ENCODE data around the gene IWS1. TPM values are rescaled to one million over a fixed set of nuclear protein-coding genes. Genes with fewer than 3 reads are reported as not detected.
A peak's percentile ranks its signal among the peaks of the same experiment; 100 is the strongest.

Gene IWS1
- total RNA-seq, 1 donor from 2014 or later = 39.3 TPM

DNA sequence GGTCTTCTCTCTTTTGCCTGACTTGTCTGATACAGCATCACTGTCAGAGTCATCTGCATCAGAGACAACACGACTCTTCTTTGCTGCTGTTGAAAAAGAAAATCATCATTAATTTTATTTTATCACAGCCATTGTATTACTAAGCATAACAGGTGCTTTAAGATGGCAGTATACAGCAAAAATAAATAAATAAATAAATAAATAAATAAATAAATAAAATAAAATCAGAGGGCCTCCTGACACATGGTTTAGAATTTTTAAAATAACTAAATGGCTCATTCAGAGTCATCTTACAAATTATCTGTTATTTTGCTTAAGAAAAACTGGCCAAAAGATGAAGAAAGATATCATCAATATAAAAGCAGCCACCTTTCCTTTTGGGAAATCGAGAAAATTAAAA is 22.8 kb downstream of the IWS1 start:
- peaks cover 21% of the 10 kb centered on the region for H3K4me1 ChIP-seq
- no peak overlapping the region for H3K27ac ChIP-seq
- TF ChIP-seq, protein P1, sequence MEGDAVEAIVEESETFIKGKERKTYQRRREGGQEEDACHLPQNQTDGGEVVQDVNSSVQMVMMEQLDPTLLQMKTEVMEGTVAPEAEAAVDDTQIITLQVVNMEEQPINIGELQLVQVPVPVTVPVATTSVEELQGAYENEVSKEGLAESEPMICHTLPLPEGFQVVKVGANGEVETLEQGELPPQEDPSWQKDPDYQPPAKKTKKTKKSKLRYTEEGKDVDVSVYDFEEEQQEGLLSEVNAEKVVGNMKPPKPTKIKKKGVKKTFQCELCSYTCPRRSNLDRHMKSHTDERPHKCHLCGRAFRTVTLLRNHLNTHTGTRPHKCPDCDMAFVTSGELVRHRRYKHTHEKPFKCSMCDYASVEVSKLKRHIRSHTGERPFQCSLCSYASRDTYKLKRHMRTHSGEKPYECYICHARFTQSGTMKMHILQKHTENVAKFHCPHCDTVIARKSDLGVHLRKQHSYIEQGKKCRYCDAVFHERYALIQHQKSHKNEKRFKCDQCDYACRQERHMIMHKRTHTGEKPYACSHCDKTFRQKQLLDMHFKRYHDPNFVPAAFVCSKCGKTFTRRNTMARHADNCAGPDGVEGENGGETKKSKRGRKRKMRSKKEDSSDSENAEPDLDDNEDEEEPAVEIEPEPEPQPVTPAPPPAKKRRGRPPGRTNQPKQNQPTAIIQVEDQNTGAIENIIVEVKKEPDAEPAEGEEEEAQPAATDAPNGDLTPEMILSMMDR (IDR thresholded peaks at IDR 0.05) = no peak
- H3K9me3 ChIP-seq = no peaks in the 10 kb centered on the region
- no peak overlapping the region for H3K4me3 ChIP-seq
- no peak for DNase-seq
- H3K36me3 ChIP-seq = peaks cover 69% of the 10 kb centered on the region
- intact Hi-C loops (cut with DNase I) = no loop called here
- H3K27me3 ChIP-seq = no peaks in the 10 kb centered on the region
- no peak for ATAC-seq

DNA sequence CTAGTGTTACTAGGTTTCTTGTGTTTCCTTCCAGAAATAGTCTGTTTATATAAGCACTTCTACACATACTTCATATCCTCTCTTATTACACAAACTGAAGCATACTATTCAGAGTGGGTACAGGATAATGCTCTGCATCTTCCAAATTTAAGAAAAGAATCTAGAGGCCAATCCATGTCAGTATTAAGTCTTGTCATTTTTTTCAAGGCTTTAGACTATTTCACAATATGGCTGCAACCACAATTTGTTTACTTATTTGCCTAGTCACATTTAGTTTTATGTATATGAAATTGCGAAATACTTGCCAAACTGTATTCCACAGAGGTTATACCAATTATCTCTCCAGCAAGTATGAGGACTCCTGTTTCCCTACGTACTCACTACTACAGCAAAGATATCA is 27.9 kb downstream of the IWS1 start:
- intact Hi-C loops (cut with DNase I) = no loop called here
- ATAC-seq = no peak

DNA sequence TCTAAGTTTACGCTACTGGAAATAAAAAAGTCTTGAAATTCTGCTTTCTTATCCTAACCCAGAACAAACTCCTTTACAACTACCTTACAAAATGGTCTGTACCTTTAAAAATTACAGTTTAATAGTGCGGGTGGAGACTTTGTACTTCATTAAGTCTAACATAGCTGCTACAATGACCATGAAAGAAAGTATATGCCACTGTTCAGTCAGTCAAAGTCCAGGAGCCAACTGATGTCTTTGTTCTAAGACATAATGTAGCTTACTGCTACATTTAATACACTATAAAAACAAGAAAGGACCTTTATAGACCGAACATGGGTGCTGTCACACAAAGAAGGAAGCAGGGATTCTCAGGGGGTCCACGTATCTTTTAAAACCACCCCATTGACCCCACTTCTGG is 36.0 kb downstream of the IWS1 start:
- peaks cover 100% of the 10 kb centered on the region for H3K36me3 ChIP-seq
- no peak for ATAC-seq

More for the DNA sequence above, 27.9 kb downstream of the IWS1 start:
- TF ChIP-seq, protein P1 (IDR thresholded peaks at IDR 0.05) = no peak
- H3K4me3 ChIP-seq = no peak overlapping the region
- no peak for DNase-seq
- H3K9me3 ChIP-seq = no peaks in the 10 kb centered on the region
- no peaks in the 10 kb centered on the region for H3K27me3 ChIP-seq
- no peaks in the 10 kb centered on the region for H3K4me1 ChIP-seq
- peaks cover 94% of the 10 kb centered on the region for H3K36me3 ChIP-seq
- H3K27ac ChIP-seq = no peak overlapping the region

DNA sequence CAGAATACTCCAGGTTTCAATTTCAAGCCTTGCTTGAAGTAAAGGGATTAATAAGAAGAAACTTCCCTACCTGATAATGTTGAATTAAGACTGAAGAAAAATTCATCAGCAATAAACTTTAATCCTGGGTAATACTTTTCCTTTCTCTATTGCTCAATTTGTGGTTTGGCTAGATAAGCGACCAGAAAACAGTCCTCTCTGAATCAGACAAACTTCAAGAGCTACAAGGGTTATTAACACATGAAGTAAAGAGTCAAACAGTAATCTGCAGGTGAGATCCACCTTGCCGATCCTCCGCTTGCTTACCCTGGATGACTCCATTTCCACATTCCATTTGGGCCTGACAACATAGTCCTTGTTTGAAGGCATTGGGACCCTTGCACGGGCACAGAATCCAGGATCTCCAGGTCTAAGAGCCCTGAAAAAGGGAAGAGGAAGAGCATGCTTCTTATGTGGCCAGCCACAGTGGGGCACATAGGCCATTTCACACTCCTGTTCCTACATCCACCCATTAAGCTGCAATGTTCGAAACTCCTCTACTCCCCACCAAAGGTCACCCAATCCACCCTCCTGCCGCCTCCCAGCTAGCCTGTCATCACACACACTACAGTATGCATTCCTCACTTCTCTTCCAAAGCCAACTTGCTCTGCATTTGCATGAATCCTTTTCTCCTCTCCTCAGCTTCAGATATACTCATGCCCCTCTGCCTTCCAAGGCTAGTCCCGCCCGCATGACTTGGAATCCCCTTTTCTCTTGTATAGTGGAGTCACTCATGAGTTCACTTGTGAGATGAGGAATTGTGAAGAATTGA is 39.8 kb downstream of the IWS1 start:
- H3K27ac ChIP-seq = no peak overlapping the region

More for the DNA sequence above, 36.0 kb downstream of the IWS1 start:
- Histone ChIP-seq H3K27me3 (no peaks in the 10 kb centered on the region), H3K27ac (no peak overlapping the region), H3K4me3 (no peak overlapping the region), H3K9me3 (no peaks in the 10 kb centered on the region), H3K4me1 (no peaks in the 10 kb centered on the region)
- intact Hi-C loops (cut with DNase I) = no loop called here
- TF ChIP-seq, protein P1 (IDR thresholded peaks at IDR 0.05) = no peak
- no peak for DNase-seq

DNA sequence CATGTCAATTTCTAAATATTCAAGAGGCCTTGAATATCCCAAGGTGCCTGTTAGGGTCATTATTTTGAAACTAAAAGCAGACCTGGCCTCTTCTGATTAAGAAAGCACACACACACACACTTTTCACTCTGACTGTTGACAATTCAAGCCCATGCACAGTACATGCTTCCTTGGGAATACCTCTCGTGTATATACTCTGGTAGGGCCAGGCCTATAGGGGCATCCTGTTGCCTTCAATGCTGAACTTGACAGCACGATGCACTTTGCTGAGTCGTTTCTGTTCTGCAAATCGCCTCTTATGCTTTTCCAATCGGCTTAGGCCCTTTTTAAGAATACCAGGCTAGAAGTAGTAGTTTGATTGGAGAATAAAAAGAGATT is 40.6 kb downstream of the IWS1 start:
- no peak for ATAC-seq
- H3K4me3 ChIP-seq = no peak overlapping the region
- intact Hi-C loops (cut with DNase I) = loop anchor here (10.0 kb wide), 1 partner anchor 161 kb away; no protein-coding TSS in a partner anchor
- no peaks in the 10 kb centered on the region for H3K4me1 ChIP-seq
- no peak overlapping the region for H3K27ac ChIP-seq
- H3K36me3 ChIP-seq = peaks cover 96% of the 10 kb centered on the region
- no peaks in the 10 kb centered on the region for H3K27me3 ChIP-seq
- TF ChIP-seq, protein P1 (IDR thresholded peaks at IDR 0.05) = no peak
- DNase-seq = no peak
- no peaks in the 10 kb centered on the region for H3K9me3 ChIP-seq

More for the DNA sequence above, 39.8 kb downstream of the IWS1 start:
- Histone ChIP-seq H3K4me3 (no peak overlapping the region), H3K27me3 (no peaks in the 10 kb centered on the region), H3K9me3 (no peaks in the 10 kb centered on the region), H3K4me1 (no peaks in the 10 kb centered on the region), H3K36me3 (peaks cover 96% of the 10 kb centered on the region)
- intact Hi-C loops (cut with DNase I) = loop anchor here (10.0 kb wide), 1 partner anchor 162 kb away; no protein-coding TSS in a partner anchor
- ATAC-seq = peak; percentile 72
- TF ChIP-seq, protein P1 (IDR thresholded peaks at IDR 0.05) = no peak
- DNase-seq = no peak

All from upper lobe of right lung (tissue), 1 donor.